GM23338 (cell line): ENCODE results near the gene COQ10B. TPM values are rescaled to one million over a fixed set of nuclear protein-coding genes. Genes with fewer than 3 reads are reported as not detected.

Experiments
- ATAC-seq: fragments of 200-7000 bp; cut with Tn5 transposase; 3 replicates; pipeline ENCODE4 v1.9.1; 2020
- DNase-seq: peaks from one replicate; pipeline ENCODE4 v3.0.0-alpha.2; 2015; ENCODE audit warnings: low spot score
- H2AFZ ChIP-seq: fragments of 200-600 bp; sonication (generic); 2 replicates; pipeline ENCODE4 v1.8.0; 2016; ENCODE audit warnings: antibody characterized with exemption, mild to moderate bottlenecking, moderate library complexity
- H3F3A ChIP-seq: fragments of 200-600 bp; sonication (generic); replicated peaks from 2 replicates; pipeline ENCODE4 v1.8.0; 2017; ENCODE audit warnings: antibody characterized with exemption, mixed run types, low read depth
- H3K27ac ChIP-seq: fragments of 200-600 bp; sonication (generic); 2 replicates; pipeline ENCODE4 v1.6.1; 2016; ENCODE audit warnings: low read depth
- H3K27me3 ChIP-seq: fragments of 200-600 bp; sonication (generic); 2 replicates; pipeline ENCODE4 v1.8.0; 2016; ENCODE audit warnings: mild to moderate bottlenecking, mixed run types, moderate library complexity; ENCODE audit not compliant: insufficient read depth
- H3K36me3 ChIP-seq: fragments of 200-600 bp; sonication (generic); 2 replicates; pipeline ENCODE4 v1.8.0; 2016; ENCODE audit warnings: mild to moderate bottlenecking; ENCODE audit not compliant: insufficient read depth
- H3K4me1 ChIP-seq: fragments of 200-600 bp; sonication (generic); 2 replicates; pipeline ENCODE4 v1.8.0; 2016; ENCODE audit warnings: mild to moderate bottlenecking, moderate library complexity; ENCODE audit not compliant: insufficient read depth
- H3K4me2 ChIP-seq: fragments of 200-600 bp; sonication (generic); 2 replicates; pipeline ENCODE4 v1.7.1; 2017; ENCODE audit warnings: mixed run types
- H3K4me3 ChIP-seq: fragments of 200-600 bp; sonication (generic); 2 replicates; pipeline ENCODE4 v1.6.1; 2016; ENCODE audit warnings: mixed run types
- H3K79me2 ChIP-seq: fragments of 200-600 bp; sonication (generic); replicated peaks from 2 replicates; pipeline ENCODE4 v1.8.0; 2017; ENCODE audit warnings: mild to moderate bottlenecking; ENCODE audit not compliant: insufficient read depth
- H3K9me2 ChIP-seq: fragments of 200-600 bp; sonication (generic); 2 replicates; pipeline ENCODE4 v1.8.0; 2017; ENCODE audit not compliant: insufficient read depth
- H4K20me1 ChIP-seq: fragments of 200-600 bp; sonication (generic); replicated peaks from 2 replicates; pipeline ENCODE4 v1.8.0; 2017; ENCODE audit warnings: mild to moderate bottlenecking; ENCODE audit not compliant: insufficient read depth
- H3K27ac Mint-ChIP-seq: 2 replicates; pipeline ENCODE4 v1.8.0; 2020; ENCODE audit warnings: inconsistent platforms, mild to moderate bottlenecking, moderate library complexity, mixed read lengths
- H3K27me3 Mint-ChIP-seq: 3 replicates; pipeline ENCODE4 v1.8.0; 2022; ENCODE audit warnings: low read depth, mild to moderate bottlenecking, moderate library complexity, mixed read lengths, inconsistent platforms; ENCODE audit not compliant: insufficient read depth, poor library complexity
- H3K36me3 Mint-ChIP-seq: 3 replicates; pipeline ENCODE4 v1.8.0; 2021; ENCODE audit warnings: low read depth, mild to moderate bottlenecking, inconsistent platforms, moderate library complexity, mixed read lengths
- H3K4me1 Mint-ChIP-seq: 3 replicates; pipeline ENCODE4 v1.8.0; 2020; ENCODE audit warnings: mild to moderate bottlenecking, inconsistent platforms, mixed read lengths
- H3K4me3 Mint-ChIP-seq: 3 replicates; pipeline ENCODE4 v1.8.0; 2021; ENCODE audit warnings: moderate library complexity, mild to moderate bottlenecking, inconsistent platforms, mixed read lengths
- H3K9me3 Mint-ChIP-seq: 3 replicates; pipeline ENCODE4 v1.8.0; 2020; ENCODE audit warnings: moderate library complexity, mild to moderate bottlenecking, inconsistent platforms, mixed read lengths
- CREB1 ChIP-seq: fragments of 250-450 bp; sonication (Bioruptor Pico); IDR thresholded peaks from 2 replicates; pipeline ENCODE4 v1.5.0; 2020; ENCODE audit warnings: low read depth, mild to moderate bottlenecking, moderate library complexity
- EZH2 ChIP-seq: fragments of 200-600 bp; sonication (generic); IDR thresholded peaks from one replicate; pipeline ENCODE4 v1.8.0; 2017; ENCODE audit warnings: antibody characterized with exemption, mild to moderate bottlenecking, low read depth; ENCODE audit not compliant: unreplicated experiment
- JUNB ChIP-seq: IDR thresholded peaks from one replicate; pipeline ENCODE4 v1.6.1; 2016; ENCODE audit warnings: antibody characterized with exemption; ENCODE audit not compliant: unreplicated experiment
- NANOG ChIP-seq: IDR thresholded peaks from 2 replicates; pipeline ENCODE4 v1.6.1; 2016; ENCODE audit warnings: antibody characterized with exemption, borderline replicate concordance
- POLR2AphosphoS5 ChIP-seq: IDR thresholded peaks from 2 replicates; pipeline ENCODE4 v1.6.1; 2016; ENCODE audit warnings: antibody characterized with exemption, low read depth
- STAT1 ChIP-seq: IDR thresholded peaks from one replicate; pipeline ENCODE4 v1.6.1; 2016; ENCODE audit warnings: antibody characterized with exemption; ENCODE audit not compliant: unreplicated experiment
- ZNF114 ChIP-seq: fragments of 250-450 bp; sonication (Bioruptor Pico); IDR thresholded peaks from 2 replicates; pipeline ENCODE4 v1.5.0; 2020; ENCODE audit warnings: mild to moderate bottlenecking, moderate library complexity
- polyA plus RNA-seq: library from polyadenylated mRNA; unstranded; fragments of >200 nt; fragmentation: Nextera tagmentation; extraction: Ambion mirVana; gene quantifications from 2 replicates; pipeline ENCODE4 v1.2.1, GENCODE V29; 2016
- total RNA-seq: library from RNA; depleted of rRNA; stranded (reverse); fragments of >200 nt; shearing (Covaris generic); gene quantifications from 2 replicates; pipeline ENCODE4 v1.2.3, GENCODE V29; 2014
- TF ChIP-seq, protein P1 (sequence below): IDR thresholded peaks from one replicate; pipeline ENCODE4 v1.6.1; 2018; ENCODE audit warnings: antibody characterized with exemption; ENCODE audit not compliant: unreplicated experiment
- TF ChIP-seq, protein P2 (sequence below), 2 experiments: fragments of 200-600 bp in 1 of 2; sonication (generic) in 1 of 2; conservative IDR thresholded peaks; 2 replicates each; pipeline versions ENCODE4 v1.5.1 to v1.6.1; 2016 to 2017; ENCODE audit warnings: antibody characterized with exemption in 2 of 2, low read depth in 2 of 2, mild to moderate bottlenecking in 2 of 2, moderate library complexity in 1 of 2
- TF ChIP-seq, protein P3 (sequence below): IDR thresholded peaks from 2 replicates; pipeline ENCODE4 v1.6.1; 2016; ENCODE audit warnings: antibody characterized with exemption

COQ10B gene
- total and polyA plus RNA-seq, 2 experiments from 2014 or later: 26.1 to 27.6 TPM

DNA sequence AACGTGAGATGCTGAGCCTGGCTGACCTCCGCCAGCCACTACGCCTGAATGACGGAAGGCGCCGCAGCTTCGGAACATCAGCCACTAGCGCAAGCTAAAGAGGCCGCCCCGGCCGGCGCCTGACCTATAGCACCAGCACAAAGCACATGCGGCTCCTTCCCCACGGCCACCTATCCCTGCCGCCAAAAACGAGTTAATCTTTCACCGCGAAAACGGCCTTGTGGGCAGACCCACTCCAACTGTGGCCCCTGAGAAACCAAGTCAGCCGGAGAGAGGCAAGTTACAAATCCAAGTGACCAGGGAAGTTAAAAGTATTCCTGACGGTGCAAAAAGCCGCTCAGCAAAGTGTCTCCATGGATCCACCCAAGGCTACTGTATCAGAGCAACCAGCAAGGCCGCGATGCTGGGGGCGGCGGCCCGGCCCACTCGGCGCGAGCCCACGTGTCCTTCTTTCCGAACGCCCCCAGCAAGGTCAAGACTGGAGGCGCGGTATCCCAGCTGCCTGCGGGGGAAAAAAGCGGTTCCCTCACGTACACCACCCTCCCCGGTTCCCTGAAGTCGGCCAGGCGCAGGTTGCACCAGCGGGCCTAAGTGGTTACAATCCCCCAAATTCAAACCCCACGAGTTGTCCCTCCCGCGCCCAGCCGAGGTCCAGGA is 45.7 kb downstream of the COQ10B start (continued):
- TF ChIP-seq, protein P1, sequence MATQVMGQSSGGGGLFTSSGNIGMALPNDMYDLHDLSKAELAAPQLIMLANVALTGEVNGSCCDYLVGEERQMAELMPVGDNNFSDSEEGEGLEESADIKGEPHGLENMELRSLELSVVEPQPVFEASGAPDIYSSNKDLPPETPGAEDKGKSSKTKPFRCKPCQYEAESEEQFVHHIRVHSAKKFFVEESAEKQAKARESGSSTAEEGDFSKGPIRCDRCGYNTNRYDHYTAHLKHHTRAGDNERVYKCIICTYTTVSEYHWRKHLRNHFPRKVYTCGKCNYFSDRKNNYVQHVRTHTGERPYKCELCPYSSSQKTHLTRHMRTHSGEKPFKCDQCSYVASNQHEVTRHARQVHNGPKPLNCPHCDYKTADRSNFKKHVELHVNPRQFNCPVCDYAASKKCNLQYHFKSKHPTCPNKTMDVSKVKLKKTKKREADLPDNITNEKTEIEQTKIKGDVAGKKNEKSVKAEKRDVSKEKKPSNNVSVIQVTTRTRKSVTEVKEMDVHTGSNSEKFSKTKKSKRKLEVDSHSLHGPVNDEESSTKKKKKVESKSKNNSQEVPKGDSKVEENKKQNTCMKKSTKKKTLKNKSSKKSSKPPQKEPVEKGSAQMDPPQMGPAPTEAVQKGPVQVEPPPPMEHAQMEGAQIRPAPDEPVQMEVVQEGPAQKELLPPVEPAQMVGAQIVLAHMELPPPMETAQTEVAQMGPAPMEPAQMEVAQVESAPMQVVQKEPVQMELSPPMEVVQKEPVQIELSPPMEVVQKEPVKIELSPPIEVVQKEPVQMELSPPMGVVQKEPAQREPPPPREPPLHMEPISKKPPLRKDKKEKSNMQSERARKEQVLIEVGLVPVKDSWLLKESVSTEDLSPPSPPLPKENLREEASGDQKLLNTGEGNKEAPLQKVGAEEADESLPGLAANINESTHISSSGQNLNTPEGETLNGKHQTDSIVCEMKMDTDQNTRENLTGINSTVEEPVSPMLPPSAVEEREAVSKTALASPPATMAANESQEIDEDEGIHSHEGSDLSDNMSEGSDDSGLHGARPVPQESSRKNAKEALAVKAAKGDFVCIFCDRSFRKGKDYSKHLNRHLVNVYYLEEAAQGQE: no peak
- TF ChIP-seq STAT1 (no peak), EZH2 (no peak), POLR2AphosphoS5 (no peak), JUNB (no peak), NANOG (no peak), ZNF114 (CRISPR knock-in tag) (no peak)
- TF ChIP-seq, protein P2, sequence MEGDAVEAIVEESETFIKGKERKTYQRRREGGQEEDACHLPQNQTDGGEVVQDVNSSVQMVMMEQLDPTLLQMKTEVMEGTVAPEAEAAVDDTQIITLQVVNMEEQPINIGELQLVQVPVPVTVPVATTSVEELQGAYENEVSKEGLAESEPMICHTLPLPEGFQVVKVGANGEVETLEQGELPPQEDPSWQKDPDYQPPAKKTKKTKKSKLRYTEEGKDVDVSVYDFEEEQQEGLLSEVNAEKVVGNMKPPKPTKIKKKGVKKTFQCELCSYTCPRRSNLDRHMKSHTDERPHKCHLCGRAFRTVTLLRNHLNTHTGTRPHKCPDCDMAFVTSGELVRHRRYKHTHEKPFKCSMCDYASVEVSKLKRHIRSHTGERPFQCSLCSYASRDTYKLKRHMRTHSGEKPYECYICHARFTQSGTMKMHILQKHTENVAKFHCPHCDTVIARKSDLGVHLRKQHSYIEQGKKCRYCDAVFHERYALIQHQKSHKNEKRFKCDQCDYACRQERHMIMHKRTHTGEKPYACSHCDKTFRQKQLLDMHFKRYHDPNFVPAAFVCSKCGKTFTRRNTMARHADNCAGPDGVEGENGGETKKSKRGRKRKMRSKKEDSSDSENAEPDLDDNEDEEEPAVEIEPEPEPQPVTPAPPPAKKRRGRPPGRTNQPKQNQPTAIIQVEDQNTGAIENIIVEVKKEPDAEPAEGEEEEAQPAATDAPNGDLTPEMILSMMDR (conservative IDR thresholded peaks at IDR 0.05; ENCODE audit: low read depth in 2 of 2): no peak

DNA sequence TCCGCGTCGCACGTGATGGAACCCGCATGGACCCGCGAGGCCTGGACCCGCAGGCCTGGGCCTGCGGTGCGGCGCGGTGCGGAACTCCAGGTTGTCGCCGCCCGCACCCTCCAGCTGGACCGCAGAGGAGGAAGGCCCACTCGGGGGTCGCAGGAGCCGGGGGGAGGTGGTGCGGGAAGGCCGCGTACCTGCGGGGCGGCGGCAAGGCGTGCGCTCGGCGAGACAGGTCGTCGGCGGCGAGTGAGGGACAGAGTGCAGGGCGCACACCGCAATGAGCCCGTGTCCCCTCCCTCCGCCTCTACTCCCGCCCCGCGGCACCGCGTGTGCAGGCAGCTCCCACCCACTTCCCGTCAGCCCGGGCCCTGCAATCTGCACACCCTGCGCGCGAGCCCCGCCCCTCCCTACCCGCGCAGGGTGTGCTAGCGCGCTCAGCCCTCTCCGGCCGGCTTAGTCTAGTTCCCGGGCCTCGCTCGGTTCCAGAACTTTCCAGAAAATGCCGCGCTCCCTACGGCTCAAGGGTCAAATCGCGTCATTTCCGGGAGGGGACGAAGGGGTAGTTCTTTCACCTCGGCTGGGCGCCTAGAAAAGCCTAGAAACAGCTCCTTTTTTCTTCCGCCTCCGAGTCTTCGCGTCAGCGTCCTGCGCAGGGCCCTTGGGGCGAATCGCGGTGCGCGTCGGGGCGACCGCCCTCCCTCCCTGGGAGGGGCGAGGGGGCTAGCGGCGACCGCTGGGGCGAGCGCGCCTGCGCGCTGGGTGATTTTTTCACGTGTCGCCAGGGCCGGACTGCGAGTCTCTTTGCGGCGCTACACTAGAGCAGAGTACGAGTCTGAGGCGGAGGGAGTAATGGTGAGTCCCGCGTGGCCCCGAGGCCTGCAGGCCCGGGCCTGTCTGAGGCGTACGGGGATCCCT is 46.5 kb downstream of the COQ10B start, which contains the start of the genes HSPD1 and HSPE1:
Gene HSPD1, minus strand, starts transcription at position 247 of the 909 bp plus-strand sequence. CDS start 992 bp downstream, outside the sequence.
Gene HSPE1, plus strand, starts transcription at position 786 of the 909 bp plus-strand sequence. Its CDS starts 58 bp downstream, at position 844.
- peak within 1 kb of the TSS; percentile 84 for H3K4me3 ChIP-seq
- H3F3A ChIP-seq: peaks cover 35% of the 10 kb centered on the region
- peak; percentile 90 for ATAC-seq
- H3K4me3 Mint-ChIP-seq: peak within 1 kb of the TSS; percentile 96
- no peak within 1 kb of the TSS for H2AFZ ChIP-seq
- peaks cover 6% of the 10 kb centered on the region for H3K27me3 Mint-ChIP-seq
- peaks cover 90% of the 10 kb centered on the region for H3K36me3 Mint-ChIP-seq
- H3K4me2 ChIP-seq: peak within 1 kb of the TSS; percentile 94
- H3K27ac ChIP-seq: peak within 1 kb of the TSS; percentile 96
- H3K4me1 ChIP-seq: peaks cover 32% of the 10 kb centered on the region
- H3K36me3 ChIP-seq: peaks cover 59% of the 10 kb centered on the region
- H3K27me3 ChIP-seq: no peaks in the 10 kb centered on the region
- H3K9me2 ChIP-seq: no peaks in the 10 kb centered on the region
- H3K4me1 Mint-ChIP-seq: peaks cover 37% of the 10 kb centered on the region
- TF ChIP-seq, protein P1: no peak
- TF ChIP-seq POLR2AphosphoS5 (peak; percentile 94), CREB1 (peak; percentile 95), JUNB (peak; percentile 52), EZH2 (no peak)
- TF ChIP-seq, protein P3, sequence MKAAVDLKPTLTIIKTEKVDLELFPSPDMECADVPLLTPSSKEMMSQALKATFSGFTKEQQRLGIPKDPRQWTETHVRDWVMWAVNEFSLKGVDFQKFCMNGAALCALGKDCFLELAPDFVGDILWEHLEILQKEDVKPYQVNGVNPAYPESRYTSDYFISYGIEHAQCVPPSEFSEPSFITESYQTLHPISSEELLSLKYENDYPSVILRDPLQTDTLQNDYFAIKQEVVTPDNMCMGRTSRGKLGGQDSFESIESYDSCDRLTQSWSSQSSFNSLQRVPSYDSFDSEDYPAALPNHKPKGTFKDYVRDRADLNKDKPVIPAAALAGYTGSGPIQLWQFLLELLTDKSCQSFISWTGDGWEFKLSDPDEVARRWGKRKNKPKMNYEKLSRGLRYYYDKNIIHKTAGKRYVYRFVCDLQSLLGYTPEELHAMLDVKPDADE: peak; percentile 70
- peaks cover 83% of the 10 kb centered on the region for H3K79me2 ChIP-seq
- peaks cover 41% of the 10 kb centered on the region for H4K20me1 ChIP-seq
- H3K27ac Mint-ChIP-seq: peak within 1 kb of the TSS; percentile 99
- H3K9me3 Mint-ChIP-seq: peaks cover 9% of the 10 kb centered on the region; the same call in 2 of the 3 replicates
- peak; percentile 100 for DNase-seq
